Brain microvascular endothelial cell (primary cell): ENCODE data around the gene LMAN1.

ENCODE experiments used
- DNase-seq: peaks from one replicate; pipeline ENCODE4 v3.0.0-alpha.2; 2020
- H3K27ac ChIP-seq: fragments of 250-450 bp; sonication (Bioruptor Pico); 2 replicates; pipeline ENCODE4 v1.5.1; 2020; ENCODE audit warnings: mild to moderate bottlenecking, moderate library complexity
- H3K27me3 ChIP-seq: fragments of 250-450 bp; sonication (Bioruptor Pico); replicated peaks from 2 replicates; pipeline ENCODE4 v1.5.1; 2020; ENCODE audit warnings: mild to moderate bottlenecking
- H3K36me3 ChIP-seq: fragments of 250-450 bp; sonication (Bioruptor Pico); replicated peaks from 2 replicates; pipeline ENCODE4 v1.5.1; 2020; ENCODE audit warnings: mild to moderate bottlenecking
- H3K4me3 ChIP-seq: 2 replicates; pipeline ENCODE4 v1.5.1; 2011; ENCODE audit warnings: low read depth, mild to moderate bottlenecking, control low read depth, low read length, moderate library complexity
- CTCF ChIP-seq: IDR thresholded peaks from 2 replicates; pipeline ENCODE4 v1.5.1; 2011; ENCODE audit warnings: low read depth, mild to moderate bottlenecking, moderate library complexity, low read length, control low read depth, inconsistent platforms; ENCODE audit errors: missing control alignments
- in situ Hi-C: cut with HindIII; loops from 2 replicates; pipeline ENCODE4 v1.10.0; 2017; ENCODE audit warnings: low sequenced_read_pairs, low pct_ligation_motif_present

The LMAN1 gene

GRCh38 chr18:59298871-59299270, 60.2 kb downstream of the LMAN1 start:
- no peak for DNase-seq
- H3K36me3 ChIP-seq, result no peaks in the 10 kb centered on the region
- peaks cover 17% of the 10 kb centered on the region for H3K27me3 ChIP-seq
- H3K4me3 ChIP-seq, result no peak overlapping the region
- TF ChIP-seq CTCF, result no peak
- in situ Hi-C loops, result no loop called here
- H3K27ac ChIP-seq, result no peak overlapping the region

GRCh38 chr18:59293317-59293716, 65.7 kb downstream of the LMAN1 start:
- peaks cover 34% of the 10 kb centered on the region for H3K27me3 ChIP-seq

GRCh38 chr18:59286341-59286740, 72.7 kb downstream of the LMAN1 start:
- Histone ChIP-seq H3K4me3 (no peak overlapping the region), H3K27ac (no peak overlapping the region), H3K27me3 (peaks cover 37% of the 10 kb centered on the region), H3K36me3 (no peaks in the 10 kb centered on the region)
- in situ Hi-C loops, result no loop called here
- no peak for TF ChIP-seq CTCF
- no peak for DNase-seq

More at GRCh38 chr18:59293317-59293716, 65.7 kb downstream of the LMAN1 start:
- no peaks in the 10 kb centered on the region for H3K36me3 ChIP-seq
- in situ Hi-C loops, result no loop called here
- TF ChIP-seq CTCF, result no peak
- H3K4me3 ChIP-seq, result no peak overlapping the region
- no peak overlapping the region for H3K27ac ChIP-seq
- no peak for DNase-seq

GRCh38 chr18:59282341-59282740, 76.7 kb downstream of the LMAN1 start:
- in situ Hi-C loops, result no loop called here
- no peaks in the 10 kb centered on the region for H3K36me3 ChIP-seq
- no peak for DNase-seq
- TF ChIP-seq CTCF, result no peak
- H3K4me3 ChIP-seq, result no peak overlapping the region
- H3K27me3 ChIP-seq, result peaks cover 56% of the 10 kb centered on the region
- H3K27ac ChIP-seq, result no peak overlapping the region

GRCh38 chr18:59279722-59280121, 79.3 kb downstream of the LMAN1 start:
- H3K27me3 ChIP-seq, result peaks cover 57% of the 10 kb centered on the region
- H3K36me3 ChIP-seq, result no peaks in the 10 kb centered on the region
- TF ChIP-seq CTCF, result no peak
- in situ Hi-C loops, result no loop called here
- no peak for DNase-seq
- no peak overlapping the region for H3K27ac ChIP-seq
- no peak overlapping the region for H3K4me3 ChIP-seq

- Histone ChIP-seq H3K36me3 (no peaks in the 10 kb centered on the region), H3K27me3 (peaks cover 60% of the 10 kb centered on the region)
- TF ChIP-seq CTCF, result no peak
Measured at GRCh38 chr18:59279193-59279592, 79.9 kb downstream of the LMAN1 start.

More at GRCh38 chr18:59279193-59279592, 79.9 kb downstream of the LMAN1 start:
- DNase-seq, result no peak
- Histone ChIP-seq H3K27ac (no peak overlapping the region), H3K4me3 (no peak overlapping the region)
- in situ Hi-C loops, result no loop called here
